HCT116 (cell line): Measurements from ENCODE around the gene GFER. TPM values are rescaled to one million over a fixed set of nuclear protein-coding genes. Genes with fewer than 3 reads are reported as not detected.

ENCODE experiments used
- ATAC-seq: fragments of 200-7000 bp; cut with Tn5 transposase; 2 replicates; pipeline ENCODE4 v1.9.1; 2020; ENCODE audit warnings: mild to moderate bottlenecking, moderate library complexity
- BruUV-seq: library from RNA; stranded (reverse); fragments of 400-500 nt; replicated peaks from 2 replicates; lab custom pipeline; 2021; lab: Mats Ljungman, UMichigan
- CTCF ChIA-PET: fragments of 300-600 bp; sonication (Branson Sonifier 250); formaldehyde crosslinking; loops from one replicate; lab custom pipeline; 2021; ENCODE audit warnings: antibody characterized with exemption; lab: Charles Lee
- POLR2A ChIA-PET: fragments of 300-600, 350-600 bp; sonication (Branson Sonifier 250); formaldehyde crosslinking; loops from one replicate; lab custom pipeline; 2021; ENCODE audit warnings: antibody characterized with exemption; lab: Charles Lee
- RAD21 ChIA-PET, 2 experiments: fragments of 300-600 bp; sonication (Branson Sonifier 250); formaldehyde crosslinking; loops; one replicate each; lab custom pipeline; 2023; ENCODE audit warnings: low total read pairs in 2 of 2; ENCODE audit not compliant: uncharacterized antibody in 2 of 2, unreplicated experiment in 2 of 2, low non-redundant PET in 1 of 2; lab: Charles Lee
- DNase-seq: peaks from one replicate; pipeline ENCODE4 v3.0.0-alpha.2; 2010; ENCODE audit warnings: low read depth, low spot score
- H2AFZ ChIP-seq: fragments of 200-600 bp; shearing (Covaris generic), sonication (generic); 2 replicates; pipeline ENCODE4 v1.6.1; 2017; ENCODE audit warnings: low read depth, mixed run types, mixed read lengths, antibody characterized with exemption, low read length; ENCODE audit not compliant: poor library complexity, severe bottlenecking
- H3K27ac ChIP-seq: 2 replicates; pipeline ENCODE4 v1.5.1; 2012; ENCODE audit warnings: low read depth, low read length
- H3K27me3 ChIP-seq: fragments of 200-600 bp; sonication (generic); 2 replicates; pipeline ENCODE4 v1.6.1; 2016; ENCODE audit warnings: mixed run types, low read length, mixed read lengths; ENCODE audit not compliant: insufficient read depth
- H3K36me3 ChIP-seq, 2 experiments: fragments of 200-500 bp in 1 of 2; fragments of 200-600 bp in 1 of 2; sonication (Bioruptor generic) in 1 of 2; sonication (generic) in 1 of 2; 2 replicates each; pipeline versions ENCODE4 v1.5.1 to v1.6.1; 2014 to 2016; ENCODE audit warnings: low read length in 2 of 2, inconsistent platforms in 1 of 2, mixed read lengths in 1 of 2, mixed run types in 1 of 2; ENCODE audit not compliant: insufficient read depth in 2 of 2, control insufficient read depth in 1 of 2
- H3K4me1 ChIP-seq, 2 experiments: fragments of 200-600 bp in 1 of 2; sonication (generic) in 1 of 2; 2 replicates each; pipeline versions ENCODE4 v1.5.1 to v1.6.1; 2012 to 2017; ENCODE audit warnings: low read length in 2 of 2, inconsistent platforms in 1 of 2, mild to moderate bottlenecking in 1 of 2, mixed read lengths in 1 of 2, mixed run types in 1 of 2, moderate library complexity in 1 of 2; ENCODE audit not compliant: insufficient read depth in 2 of 2, control insufficient read depth in 1 of 2
- H3K4me2 ChIP-seq: fragments of 200-600 bp; sonication (generic); 2 replicates; pipeline ENCODE4 v1.6.1; 2017; ENCODE audit warnings: mixed run types, low read length, mixed read lengths
- H3K4me3 ChIP-seq, 2 experiments: fragments of 200-600 bp in 1 of 2; sonication (generic) in 1 of 2; replicated peaks in 1 of 2; 2 replicates each; pipeline ENCODE4 v1.5.1; 2011 to 2016; ENCODE audit warnings: low read length in 2 of 2, control low read depth in 1 of 2, low read depth in 1 of 2, mild to moderate bottlenecking in 1 of 2, mixed read lengths in 1 of 2, mixed run types in 1 of 2
- H3K79me2 ChIP-seq: fragments of 200-600 bp; sonication (generic); 2 replicates; pipeline ENCODE4 v1.6.1; 2017; ENCODE audit warnings: mild to moderate bottlenecking, mixed run types, low read length, moderate library complexity, mixed read lengths; ENCODE audit not compliant: insufficient read depth
- H3K9ac ChIP-seq: fragments of 200-600 bp; sonication (generic); 2 replicates; pipeline ENCODE4 v1.6.1; 2016; ENCODE audit warnings: low read length, mixed read lengths
- H3K9me2 ChIP-seq: fragments of 200-600 bp; sonication (generic), shearing (Covaris generic); 2 replicates; pipeline ENCODE4 v1.6.1; 2017; ENCODE audit warnings: mixed run types, mild to moderate bottlenecking, moderate library complexity; ENCODE audit not compliant: insufficient read depth
- H3K9me3 ChIP-seq, 2 experiments: fragments of 200-500 bp in 1 of 2; fragments of 200-600 bp in 1 of 2; sonication (Bioruptor generic) in 1 of 2; sonication (generic) in 1 of 2; 2 replicates each; pipeline ENCODE4 v1.6.1; 2014 to 2017; ENCODE audit warnings: low read length in 2 of 2, mixed read lengths in 2 of 2, inconsistent platforms in 1 of 2, low read depth in 1 of 2, mild to moderate bottlenecking in 1 of 2, mixed run types in 1 of 2, moderate library complexity in 1 of 2; ENCODE audit not compliant: control insufficient read depth in 1 of 2, insufficient read depth in 1 of 2
- H4K20me1 ChIP-seq: fragments of 200-600 bp; sonication (generic), shearing (Covaris generic); 2 replicates; pipeline ENCODE4 v1.6.1; 2017; ENCODE audit warnings: mixed run types, mild to moderate bottlenecking, moderate library complexity; ENCODE audit not compliant: insufficient read depth
- ATF3 ChIP-seq: IDR thresholded peaks from 2 replicates; pipeline ENCODE4 v1.6.1; 2012
- CBX3 ChIP-seq: IDR thresholded peaks from 2 replicates; pipeline ENCODE4 v1.6.1; 2012; ENCODE audit warnings: low read depth
- CEBPB ChIP-seq: IDR thresholded peaks from 2 replicates; pipeline ENCODE4 v1.6.1; 2012; ENCODE audit warnings: low read depth
- EGR1 ChIP-seq: IDR thresholded peaks from 2 replicates; pipeline ENCODE4 v1.6.1; 2012; ENCODE audit warnings: low read depth
- EZH2 ChIP-seq: fragments of 200-600 bp; sonication (generic); IDR thresholded peaks from 2 replicates; pipeline ENCODE4 v1.6.1; 2017; ENCODE audit warnings: antibody characterized with exemption, mixed run types
- FOSL1 ChIP-seq: IDR thresholded peaks from 2 replicates; pipeline ENCODE4 v1.6.1; 2012; ENCODE audit warnings: low read depth
- JUND ChIP-seq: IDR thresholded peaks from 2 replicates; pipeline ENCODE4 v1.6.1; 2012
- MAX ChIP-seq: IDR thresholded peaks from 2 replicates; pipeline ENCODE4 v1.6.1; 2012
- POLR2A ChIP-seq: IDR thresholded peaks from 2 replicates; pipeline ENCODE4 v1.7.0; 2011; ENCODE audit warnings: borderline replicate concordance; ENCODE audit not compliant: insufficient read depth, insufficient read length; ENCODE audit errors: extremely low read depth
- POLR2AphosphoS5 ChIP-seq: IDR thresholded peaks from 2 replicates; pipeline ENCODE4 v1.6.1; 2011; ENCODE audit warnings: mild to moderate bottlenecking, low read depth, low read length, moderate library complexity
- RAD21 ChIP-seq: IDR thresholded peaks from 2 replicates; pipeline ENCODE4 v1.6.1; 2012; ENCODE audit warnings: low read depth, mild to moderate bottlenecking
- REST ChIP-seq: IDR thresholded peaks from 2 replicates; pipeline ENCODE4 v1.6.1; 2012; ENCODE audit warnings: low read depth
- SIN3A ChIP-seq: IDR thresholded peaks from 2 replicates; pipeline ENCODE4 v1.6.1; 2012; ENCODE audit warnings: low read depth
- SP1 ChIP-seq: IDR thresholded peaks from 2 replicates; pipeline ENCODE4 v1.6.1; 2012; ENCODE audit warnings: low read depth
- SRF ChIP-seq: IDR thresholded peaks from 2 replicates; pipeline ENCODE4 v1.6.1; 2012; ENCODE audit warnings: low read depth
- TCF7L2 ChIP-seq: IDR thresholded peaks from 2 replicates; pipeline ENCODE4 v1.7.0; 2011; ENCODE audit warnings: borderline replicate concordance, inconsistent platforms; ENCODE audit not compliant: insufficient read depth, insufficient read length; ENCODE audit errors: extremely low read depth
- YY1 ChIP-seq: IDR thresholded peaks from 2 replicates; pipeline ENCODE4 v1.6.1; 2011; ENCODE audit warnings: low read length, low read depth, moderate library complexity, mild to moderate bottlenecking; ENCODE audit not compliant: insufficient replicate concordance; ENCODE audit errors: extremely low read depth
- ZBTB33 ChIP-seq: IDR thresholded peaks from 2 replicates; pipeline ENCODE4 v1.6.1; 2011; ENCODE audit warnings: mild to moderate bottlenecking, low read length, moderate library complexity; ENCODE audit not compliant: insufficient replicate concordance; ENCODE audit errors: extremely low read depth
- ZFX ChIP-seq: fragments of 450-650 bp; IDR thresholded peaks from 2 replicates; pipeline ENCODE4 v1.6.1; 2017
- ZNF274 ChIP-seq: fragments of 200-500 bp; sonication (Bioruptor generic); IDR thresholded peaks from 2 replicates; pipeline ENCODE4 v1.6.1; 2014; ENCODE audit warnings: mild to moderate bottlenecking, low read depth, low read length, inconsistent platforms
- intact Hi-C: fragments of 100-400 bp; cut with micrococcal nuclease; formaldehyde crosslinking; loops from 2 replicates; pipeline ENCODE4 v1.10.0; 2022
- total RNA-seq: library from RNA; stranded (reverse); gene quantifications from one replicate; pipeline ENCODE4 v1.2.1, GENCODE V29; 2021; ENCODE audit not compliant: unreplicated experiment

The GFER gene
- total RNA-seq, 1 experiment from 2014 or later: 47.3 TPM

- ATAC-seq: no peak
- POLR2A ChIA-PET: interaction anchor here (1.0 to 2.8 kb wide), 3 partner anchors 10 to 202 kb away, joined by 3 to 17 read pairs (median 9); partner anchors contain the start of genes MSRB1, RPS2 and TRAF7
- Histone ChIP-seq H3K27ac (no peak overlapping the region), H3K27me3 (no peaks in the 10 kb centered on the region), H3K36me3 (no peaks in the 10 kb centered on the region), H3K4me3 (no peak overlapping the region), H3K9me2 (no peaks in the 10 kb centered on the region), H3K4me1 (peaks cover 2 to 5% of the 10 kb centered on the region in 2 experiments), H3K9ac (no peak overlapping the region), H3K4me2 (no peak overlapping the region), H3K9me3 (no peaks in the 10 kb centered on the region), H2AFZ (no peak overlapping the region), H3K79me2 (no peaks in the 10 kb centered on the region), H4K20me1 (no peaks in the 10 kb centered on the region)
- CTCF ChIA-PET: no interaction called here
- no peak for TF ChIP-seq REST
- TF ChIP-seq SP1: no peak
- no peak for TF ChIP-seq ATF3
- no peak for TF ChIP-seq CEBPB
- TF ChIP-seq JUND: no peak
- TF ChIP-seq ZFX: no peak
- TF ChIP-seq ZNF274: no peak
- TF ChIP-seq ZBTB33: no peak
- no peak for TF ChIP-seq TCF7L2
- no peak for TF ChIP-seq RAD21
- no peak for TF ChIP-seq SIN3A
- no peak for TF ChIP-seq SRF
- TF ChIP-seq POLR2AphosphoS5: no peak
- no peak for TF ChIP-seq EZH2
- TF ChIP-seq FOSL1: no peak
- no peak for TF ChIP-seq MAX
- TF ChIP-seq YY1: no peak
- no peak for TF ChIP-seq CBX3
- no peak for TF ChIP-seq EGR1
- no peak for TF ChIP-seq POLR2A
- DNase-seq: no peak
- intact Hi-C loops: no loop called here
- RAD21 ChIA-PET: no interaction called here
- BruUV-seq: no TSS peak
Measured at GRCh38 chr16:1953734-1954133, 30.3 kb upstream of the GFER start.
